Glutamatergic neuron (in vitro differentiated cells): ENCODE measurements around the gene H2AZ1. TPM values are rescaled to one million over a fixed set of nuclear protein-coding genes. Genes with fewer than 3 reads are reported as not detected.

Experiments used
- DNase-seq: peaks from one replicate; pipeline ENCODE4 v3.0.0; 2022
- H3K27ac Mint-ChIP-seq: one replicate; pipeline ENCODE4 v1.8.0; 2020; ENCODE audit warnings: mild to moderate bottlenecking, mixed read lengths, inconsistent platforms; ENCODE audit not compliant: unreplicated experiment
- H3K27me3 Mint-ChIP-seq: one replicate; pipeline ENCODE4 v1.8.0; 2020; ENCODE audit warnings: mild to moderate bottlenecking, moderate library complexity, mixed read lengths, inconsistent platforms; ENCODE audit not compliant: unreplicated experiment
- H3K36me3 Mint-ChIP-seq: one replicate; pipeline ENCODE4 v1.8.0; 2020; ENCODE audit warnings: mild to moderate bottlenecking, mixed read lengths, inconsistent platforms; ENCODE audit not compliant: unreplicated experiment
- H3K4me1 Mint-ChIP-seq: one replicate; pipeline ENCODE4 v1.8.0; 2020; ENCODE audit warnings: mild to moderate bottlenecking, low read depth, mixed read lengths, inconsistent platforms; ENCODE audit not compliant: unreplicated experiment
- H3K4me3 Mint-ChIP-seq: one replicate; pipeline ENCODE4 v1.8.0; 2020; ENCODE audit warnings: mild to moderate bottlenecking, mixed read lengths, inconsistent platforms; ENCODE audit not compliant: unreplicated experiment
- H3K9me3 Mint-ChIP-seq: one replicate; pipeline ENCODE4 v1.8.0; 2020; ENCODE audit warnings: mild to moderate bottlenecking, moderate library complexity, mixed read lengths, inconsistent platforms; ENCODE audit not compliant: unreplicated experiment
- CTCF ChIP-seq: fragments of 200-600 bp; sonication (generic); IDR thresholded peaks from one replicate; pipeline ENCODE4 v1.5.0; 2021; ENCODE audit not compliant: partially characterized antibody, unreplicated experiment
- total RNA-seq: library from RNA; stranded (reverse); fragmentation: NEBNext Ultra II Directional; extraction: Animal tissue kit (Norgen Biotek cat#: 25700); gene quantifications from one replicate; pipeline ENCODE4 v1.2.1, GENCODE V29; 2021; ENCODE audit not compliant: unreplicated experiment

Gene H2AZ1
- total RNA-seq, 1 donor from 2014 or later = 246 TPM

DNA sequence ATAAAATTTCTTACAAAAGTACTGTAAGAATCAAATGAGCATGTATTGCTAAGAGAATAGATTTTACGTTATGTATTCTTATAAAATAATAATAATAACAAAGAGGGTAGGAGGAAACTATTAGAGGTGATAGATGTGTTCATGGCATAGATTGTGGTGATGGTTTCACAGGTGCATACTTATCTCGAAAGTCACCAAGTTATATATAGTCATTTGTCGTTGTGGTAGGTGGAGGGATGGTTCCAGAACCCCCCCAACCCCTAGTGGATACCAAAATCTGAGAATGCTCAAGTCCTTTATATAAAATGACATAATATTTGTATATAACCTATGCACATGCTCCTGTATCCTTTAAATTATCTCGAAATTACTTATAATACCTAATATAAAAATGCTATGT is 36.7 kb upstream of the H2AZ1 start:
- DNase-seq = no peak
- Mint-ChIP-seq H3K27ac (no peak overlapping the region), H3K27me3 (no peaks in the 10 kb centered on the region), H3K4me1 (no peaks in the 10 kb centered on the region), H3K9me3 (no peaks in the 10 kb centered on the region), H3K36me3 (no peaks in the 10 kb centered on the region), H3K4me3 (no peak overlapping the region)
- TF ChIP-seq CTCF = no peak

DNA sequence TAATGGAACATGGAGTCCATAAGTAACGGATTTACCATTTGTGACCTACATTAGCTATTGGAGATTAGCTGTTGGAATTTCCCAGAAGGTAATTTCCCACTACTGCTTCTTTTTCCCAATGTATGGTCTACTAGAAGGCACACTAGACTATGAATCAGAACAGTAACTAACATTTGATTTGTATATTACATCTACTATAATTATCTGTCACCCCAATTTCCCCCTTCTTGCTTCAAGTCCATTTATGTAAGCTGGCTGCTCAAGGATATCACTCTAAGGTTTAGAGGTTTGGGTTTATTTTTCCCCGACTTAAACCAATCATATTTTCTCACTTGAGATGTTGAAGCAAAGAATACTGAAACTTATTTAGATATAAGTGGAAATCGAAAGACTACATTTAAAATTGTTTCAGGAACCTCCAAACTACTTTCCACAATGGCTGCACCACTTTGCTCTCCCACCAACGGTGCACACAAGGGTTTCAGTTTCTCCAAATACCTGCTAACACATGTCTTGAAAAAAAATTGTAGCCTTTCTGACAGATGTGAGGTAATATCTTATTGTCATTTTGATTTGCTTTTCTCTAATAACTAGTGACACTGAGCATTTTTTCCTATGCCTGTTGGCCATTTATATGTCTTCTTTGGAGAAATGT is 33.3 kb upstream of the H2AZ1 start:
- H3K9me3 Mint-ChIP-seq = no peaks in the 10 kb centered on the region
- no peak for DNase-seq

DNA sequence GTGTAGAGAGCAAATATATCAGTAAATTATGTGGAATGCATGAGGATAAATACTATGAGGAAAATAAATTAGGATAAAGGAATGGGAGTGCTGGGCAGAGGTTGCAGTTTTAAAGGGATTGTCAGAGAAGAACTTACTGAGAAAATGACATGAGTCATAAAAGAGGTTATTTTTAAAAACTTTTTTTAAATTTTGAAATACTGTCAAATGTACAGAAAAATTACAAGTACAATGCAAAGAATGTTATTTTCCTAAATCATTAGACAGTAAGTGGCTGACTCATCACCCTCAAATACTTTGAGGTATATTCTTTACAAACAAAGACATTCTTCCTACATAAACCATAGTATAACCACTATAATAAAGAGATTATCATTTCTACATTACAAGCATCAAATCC is 29.8 kb upstream of the H2AZ1 start:
- no peaks in the 10 kb centered on the region for H3K9me3 Mint-ChIP-seq
- no peak overlapping the region for H3K27ac Mint-ChIP-seq
- peaks cover under 1% of the 10 kb centered on the region for H3K27me3 Mint-ChIP-seq
- H3K4me3 Mint-ChIP-seq = no peak overlapping the region
- no peaks in the 10 kb centered on the region for H3K4me1 Mint-ChIP-seq
- H3K36me3 Mint-ChIP-seq = no peaks in the 10 kb centered on the region
- TF ChIP-seq CTCF = no peak
- no peak for DNase-seq

More for the DNA sequence above, 33.3 kb upstream of the H2AZ1 start:
- H3K36me3 Mint-ChIP-seq = no peaks in the 10 kb centered on the region
- no peaks in the 10 kb centered on the region for H3K27me3 Mint-ChIP-seq
- TF ChIP-seq CTCF = no peak
- no peaks in the 10 kb centered on the region for H3K4me1 Mint-ChIP-seq
- H3K4me3 Mint-ChIP-seq = no peak overlapping the region
- no peak overlapping the region for H3K27ac Mint-ChIP-seq

GRCh38 chr4:99971453-99972111 is 21.5 kb upstream of the H2AZ1 start:
- peaks cover 3% of the 10 kb centered on the region for H3K9me3 Mint-ChIP-seq
- no peaks in the 10 kb centered on the region for H3K4me1 Mint-ChIP-seq
- DNase-seq = no peak
- TF ChIP-seq CTCF = no peak
- H3K4me3 Mint-ChIP-seq = no peak overlapping the region
- H3K27me3 Mint-ChIP-seq = peaks cover 2% of the 10 kb centered on the region
- H3K36me3 Mint-ChIP-seq = no peaks in the 10 kb centered on the region
- no peak overlapping the region for H3K27ac Mint-ChIP-seq

DNA sequence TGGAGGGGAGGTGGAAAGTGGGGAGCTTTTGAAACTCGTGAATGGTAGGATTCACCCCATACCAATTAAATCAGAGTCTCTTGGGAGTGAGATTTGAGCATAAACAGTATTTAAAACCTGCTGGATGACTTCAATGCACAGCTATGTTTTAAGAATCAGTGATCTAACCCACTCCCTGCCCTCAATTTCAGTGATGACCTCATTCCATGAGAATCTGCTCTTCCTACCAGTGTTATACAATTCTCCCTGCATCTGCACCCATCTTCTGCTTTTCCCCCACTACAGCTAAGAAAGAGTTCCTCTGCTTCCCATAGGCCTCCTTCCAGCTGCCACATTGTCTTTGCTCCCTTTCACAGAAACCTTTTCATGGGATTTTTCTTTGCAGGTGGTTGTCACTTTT is 18.3 kb upstream of the H2AZ1 start:
- Mint-ChIP-seq H3K9me3 (peaks cover 3% of the 10 kb centered on the region), H3K27me3 (no peaks in the 10 kb centered on the region), H3K4me1 (no peaks in the 10 kb centered on the region), H3K4me3 (no peak overlapping the region), H3K27ac (no peak overlapping the region), H3K36me3 (no peaks in the 10 kb centered on the region)
- TF ChIP-seq CTCF = no peak
- DNase-seq = no peak
